ENCODE measurements around the gene ADARB2. TPM values are rescaled to one million over a fixed set of nuclear protein-coding genes. Genes with fewer than 3 reads are reported as not detected.

ADARB2 gene
- total RNA-seq, 3 donors from 2014 or later (not counting 1 experiment from before 2014, with no cell fraction given): 0.27 to 0.78 (median 0.40) TPM

GRCh38 chr10:1662438-1663025, 74.8 kb downstream of the ADARB2 start:
- Histone ChIP-seq H3K27me3 (ENCODE audit: control insufficient read depth, insufficient read depth, low read length) (no peaks in the 10 kb centered on the region), H3K4me3 (ENCODE audit: low read length) (no peak overlapping the region), H3K27ac (ENCODE audit: low read length) (no peak overlapping the region), H3K4me1 (ENCODE audit: control insufficient read depth, insufficient read depth, low read length) (peaks cover 18% of the 10 kb centered on the region), H3K36me3 (ENCODE audit: control insufficient read depth, insufficient read depth, low read length) (no peaks in the 10 kb centered on the region), H3K9me3 (ENCODE audit: control insufficient read depth, insufficient read depth, low read length) (no peaks in the 10 kb centered on the region)
- TF ChIP-seq, protein P1, sequence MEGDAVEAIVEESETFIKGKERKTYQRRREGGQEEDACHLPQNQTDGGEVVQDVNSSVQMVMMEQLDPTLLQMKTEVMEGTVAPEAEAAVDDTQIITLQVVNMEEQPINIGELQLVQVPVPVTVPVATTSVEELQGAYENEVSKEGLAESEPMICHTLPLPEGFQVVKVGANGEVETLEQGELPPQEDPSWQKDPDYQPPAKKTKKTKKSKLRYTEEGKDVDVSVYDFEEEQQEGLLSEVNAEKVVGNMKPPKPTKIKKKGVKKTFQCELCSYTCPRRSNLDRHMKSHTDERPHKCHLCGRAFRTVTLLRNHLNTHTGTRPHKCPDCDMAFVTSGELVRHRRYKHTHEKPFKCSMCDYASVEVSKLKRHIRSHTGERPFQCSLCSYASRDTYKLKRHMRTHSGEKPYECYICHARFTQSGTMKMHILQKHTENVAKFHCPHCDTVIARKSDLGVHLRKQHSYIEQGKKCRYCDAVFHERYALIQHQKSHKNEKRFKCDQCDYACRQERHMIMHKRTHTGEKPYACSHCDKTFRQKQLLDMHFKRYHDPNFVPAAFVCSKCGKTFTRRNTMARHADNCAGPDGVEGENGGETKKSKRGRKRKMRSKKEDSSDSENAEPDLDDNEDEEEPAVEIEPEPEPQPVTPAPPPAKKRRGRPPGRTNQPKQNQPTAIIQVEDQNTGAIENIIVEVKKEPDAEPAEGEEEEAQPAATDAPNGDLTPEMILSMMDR (IDR thresholded peaks at IDR 0.05): no peak
- Mint-ChIP-seq H3K4me1 (no peaks in the 10 kb centered on the region), H3K27ac (no peak overlapping the region), H3K27me3 (ENCODE audit: low read depth in 2 of 2) (peaks cover 7 to 11% of the 10 kb centered on the region in 2 donors), H3K36me3 (no peaks in the 10 kb centered on the region), H3K4me3 (no peak overlapping the region), H3K9me3 (no peaks in the 10 kb centered on the region)
- intact Hi-C loops (cut with micrococcal nuclease): no loop called here
- 60% methylated on average over 20 of the region's 20 CpGs for WGBS (ENCODE audit: insufficient coverage)
- ATAC-seq: peak in 1 of 3 donors; percentile 48
- DNase-seq: no peak

DNA sequence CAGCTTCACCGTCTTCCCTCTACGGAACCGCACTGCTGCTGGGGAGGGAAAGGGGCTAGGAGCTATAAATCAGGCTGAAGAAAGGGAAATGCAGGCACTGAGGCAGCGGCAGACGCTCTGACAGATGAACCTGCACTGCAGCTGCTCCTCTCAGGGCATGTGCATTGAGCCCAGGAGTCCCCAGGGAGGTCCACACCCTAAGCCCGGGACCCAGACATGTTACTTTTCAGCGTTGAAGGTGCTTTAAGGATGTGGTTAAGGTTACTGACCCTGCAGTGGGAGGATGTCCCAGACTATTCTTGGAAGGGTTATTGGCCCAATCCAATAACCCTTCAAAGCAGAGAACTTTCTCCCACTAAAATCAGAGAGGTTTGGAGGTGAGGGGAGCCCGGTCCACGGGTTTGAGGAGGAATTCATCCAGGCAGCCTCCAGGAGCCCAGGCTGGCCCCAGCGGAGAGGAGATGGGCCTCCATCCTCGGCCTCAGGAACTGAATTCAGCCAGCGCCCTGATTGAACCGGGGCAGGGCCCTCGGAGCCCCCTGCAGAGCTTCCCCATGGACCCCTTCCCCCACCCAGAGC, 75.4 kb downstream of the ADARB2 start:
- Mint-ChIP-seq H3K4me3 (no peak overlapping the region), H3K4me1 (no peaks in the 10 kb centered on the region), H3K9me3 (no peaks in the 10 kb centered on the region), H3K27me3 (ENCODE audit: low read depth in 2 of 2) (peaks cover 7 to 11% of the 10 kb centered on the region in 2 donors), H3K36me3 (no peaks in the 10 kb centered on the region), H3K27ac (no peak overlapping the region)
- 55% methylated on average over 14 of the region's 14 CpGs for WGBS (ENCODE audit: insufficient coverage)
- TF ChIP-seq, protein P1 (IDR thresholded peaks at IDR 0.05): no peak
- intact Hi-C loops (cut with micrococcal nuclease): no loop called here
- H3K9me3 ChIP-seq (ENCODE audit: control insufficient read depth, insufficient read depth, low read length): no peaks in the 10 kb centered on the region
- H3K36me3 ChIP-seq (ENCODE audit: control insufficient read depth, insufficient read depth, low read length): no peaks in the 10 kb centered on the region
- peak overlapping the region; percentile 20 for H3K27ac ChIP-seq (ENCODE audit: low read length)
- ATAC-seq (no peak), DNase-seq (no peak)
- no peak overlapping the region for H3K4me3 ChIP-seq (ENCODE audit: low read length)
- H3K4me1 ChIP-seq (ENCODE audit: control insufficient read depth, insufficient read depth, low read length): peaks cover 18% of the 10 kb centered on the region
- H3K27me3 ChIP-seq (ENCODE audit: control insufficient read depth, insufficient read depth, low read length): no peaks in the 10 kb centered on the region

GRCh38 chr10:1661416-1661815, 75.9 kb downstream of the ADARB2 start:
- WGBS (ENCODE audit: insufficient coverage): 87% methylated on average over 3 of the region's 3 CpGs
- ATAC-seq (no peak), DNase-seq (no peak)
- H3K27me3 ChIP-seq (ENCODE audit: control insufficient read depth, insufficient read depth, low read length): no peaks in the 10 kb centered on the region
- Mint-ChIP-seq H3K36me3 (no peaks in the 10 kb centered on the region), H3K27me3 (ENCODE audit: low read depth in 2 of 2) (peaks cover 7 to 11% of the 10 kb centered on the region in 2 donors), H3K4me1 (no peaks in the 10 kb centered on the region), H3K4me3 (no peak overlapping the region), H3K9me3 (no peaks in the 10 kb centered on the region), H3K27ac (no peak overlapping the region)
- H3K4me1 ChIP-seq (ENCODE audit: control insufficient read depth, insufficient read depth, low read length): peaks cover 18% of the 10 kb centered on the region
- H3K27ac ChIP-seq (ENCODE audit: low read length): no peak overlapping the region
- H3K9me3 ChIP-seq (ENCODE audit: control insufficient read depth, insufficient read depth, low read length): no peaks in the 10 kb centered on the region
- no peaks in the 10 kb centered on the region for H3K36me3 ChIP-seq (ENCODE audit: control insufficient read depth, insufficient read depth, low read length)
- TF ChIP-seq, protein P1 (IDR thresholded peaks at IDR 0.05): no peak
- H3K4me3 ChIP-seq (ENCODE audit: low read length): no peak overlapping the region
- intact Hi-C loops (cut with micrococcal nuclease): no loop called here

GRCh38 chr10:1660815-1661214, 76.5 kb downstream of the ADARB2 start:
- no peak for DNase-seq
- no peaks in the 10 kb centered on the region for H3K9me3 Mint-ChIP-seq
- H3K27me3 Mint-ChIP-seq (ENCODE audit: low read depth in 2 of 2): peaks cover 7 to 11% of the 10 kb centered on the region in 2 donors
- H3K4me1 Mint-ChIP-seq: no peaks in the 10 kb centered on the region
- H3K4me3 ChIP-seq (ENCODE audit: low read length): no peak overlapping the region
- no peak for ATAC-seq
- H3K27me3 ChIP-seq (ENCODE audit: control insufficient read depth, insufficient read depth, low read length): no peaks in the 10 kb centered on the region
- no peak overlapping the region for H3K27ac ChIP-seq (ENCODE audit: low read length)
- H3K36me3 ChIP-seq (ENCODE audit: control insufficient read depth, insufficient read depth, low read length): no peaks in the 10 kb centered on the region
- H3K36me3 Mint-ChIP-seq: no peaks in the 10 kb centered on the region
- TF ChIP-seq, protein P1 (IDR thresholded peaks at IDR 0.05): no peak
- H3K27ac Mint-ChIP-seq: no peak overlapping the region
- 83% methylated on average over 5 of the region's 5 CpGs for WGBS (ENCODE audit: insufficient coverage)
- H3K4me3 Mint-ChIP-seq: no peak overlapping the region
- no peaks in the 10 kb centered on the region for H3K9me3 ChIP-seq (ENCODE audit: control insufficient read depth, insufficient read depth, low read length)
- intact Hi-C loops (cut with micrococcal nuclease): no loop called here
- peaks cover 18% of the 10 kb centered on the region for H3K4me1 ChIP-seq (ENCODE audit: control insufficient read depth, insufficient read depth, low read length)
